Heart left ventricle (tissue), 13 donors: ENCODE data around the gene TUSC2.

Experiments used
- CTCF ChIP-seq, 12 donors: fragments of 200-600 bp; sonication (generic) in 4 of 12; IDR thresholded peaks; one replicate each; pipeline versions ENCODE4 v1.5.0 to v1.8.0; 2018 to 2022; ENCODE audit warnings: antibody characterized with exemption in 12 of 12, mild to moderate bottlenecking in 5 of 12
- POLR2A ChIP-seq, 2 donors: fragments of 450-650 bp; IDR thresholded peaks; one replicate each; pipeline ENCODE4 v1.6.1; 2017; ENCODE audit warnings: antibody characterized with exemption in 2 of 2, mild to moderate bottlenecking in 2 of 2, moderate library complexity in 2 of 2
- donor health status: ischemic (EF 13 %, LVEDD 7.1; RV severe dilation, severe dysfunction).
- donor health status: DM: no; HTN: yes; CAD: no.
- donor health status: DM: no; HTN: no; CAD: no.
- donor health status: ischemic (EF 25% LVEDD 6.9; RV normal size, moderate dysfunction).
- donor health status: ischemic (EF 25% LVEDD 5.7; RV mildly dilated, moderate dysfunction).
- donor health status: ischemic (EF 35%, LVEDD 5.7; RV mildly dilated, moderate dysfunction).
- donor health status: nonischemic (EF 11% LVEDD 7.7; RV severe dilation, severe dysfunction).
- donor health status: DM: yes; HTN: yes; CAD: no.
- donor health status: PGD.
- donor health status: ischemic (EF 29% LVEDD 5.4; RV normal size, mild dysfunction).
- donor health status: nonischemic (EF 23%, LVEDD 6.1; RV moderate dilation, normal function).

- TF ChIP-seq CTCF (IDR thresholded peaks at IDR 0.05) (peak; percentile 46 to 74 (median 65)), POLR2A (IDR thresholded peaks at IDR 0.05) (no peak)
Measured at GRCh38 chr3:50347187-50347813, 19.3 kb upstream of the TUSC2 start.
